Activated T-helper 1 cell treated with anti-CD3 and anti-CD28 coated beads, Interleukin-2, amount 50 U/mL, for 16 hours (primary cell): ENCODE data around the gene ASTN2.

ENCODE experiments used
- DNase-seq, 2 donors: peaks; one replicate each; pipeline ENCODE4 v3.0.0-alpha.2; 2020; ENCODE audit warnings: low read depth in 1 of 2, low spot score in 1 of 2

Gene ASTN2

GRCh38 chr9:116499434-116499833 lies 915.4 kb downstream of the ASTN2 start:
- DNase-seq = no peak

GRCh38 chr9:116497095-116497890 lies 917.6 kb downstream of the ASTN2 start:
- DNase-seq = no peak

- DNase-seq = no peak
Measured at GRCh38 chr9:116496167-116496566, 918.7 kb downstream of the ASTN2 start.

- DNase-seq = no peak
Measured at GRCh38 chr9:116495725-116496124, 919.1 kb downstream of the ASTN2 start.

- no peak for DNase-seq
Measured at GRCh38 chr9:116494815-116495634, 919.8 kb downstream of the ASTN2 start.

- no peak for DNase-seq
Measured at GRCh38 chr9:116493183-116493860, 921.5 kb downstream of the ASTN2 start.

GRCh38 chr9:116491659-116492058 lies 923.2 kb downstream of the ASTN2 start:
- DNase-seq = no peak

- no peak for DNase-seq
Measured at GRCh38 chr9:116491219-116491618, 923.6 kb downstream of the ASTN2 start.

- no peak for DNase-seq
Measured at GRCh38 chr9:116490321-116490720, 924.5 kb downstream of the ASTN2 start.

GRCh38 chr9:116488373-116488772 lies 926.5 kb downstream of the ASTN2 start:
- no peak for DNase-seq

- no peak for DNase-seq
Measured at GRCh38 chr9:116484492-116485061, 930.3 kb downstream of the ASTN2 start.

- DNase-seq = no peak
Measured at GRCh38 chr9:116483622-116484491, 931.0 kb downstream of the ASTN2 start.

GRCh38 chr9:116482740-116483139 lies 932.1 kb downstream of the ASTN2 start:
- no peak for DNase-seq

- DNase-seq = no peak
Measured at GRCh38 chr9:116480700-116481099, 934.2 kb downstream of the ASTN2 start.

- DNase-seq = no peak
Measured at GRCh38 chr9:116479967-116480366, 934.9 kb downstream of the ASTN2 start.

GRCh38 chr9:116479056-116479544 lies 935.8 kb downstream of the ASTN2 start:
- no peak for DNase-seq

GRCh38 chr9:116477584-116478141 lies 937.2 kb downstream of the ASTN2 start:
- DNase-seq = no peak

- DNase-seq = no peak
Measured at GRCh38 chr9:116476935-116477381, 937.9 kb downstream of the ASTN2 start.

- DNase-seq = no peak
Measured at GRCh38 chr9:116476002-116476401, 938.9 kb downstream of the ASTN2 start.

GRCh38 chr9:116475201-116475600 lies 939.7 kb downstream of the ASTN2 start:
- DNase-seq = no peak
